GM23338 (cell line): ENCODE results near the gene CDK16. TPM values are rescaled to one million over a fixed set of nuclear protein-coding genes. Genes with fewer than 3 reads are reported as not detected.

Source experiments
- ATAC-seq: fragments of 200-7000 bp; cut with Tn5 transposase; 3 replicates; pipeline ENCODE4 v1.9.1; 2020
- DNase-seq: peaks from one replicate; pipeline ENCODE4 v3.0.0-alpha.2; 2015; ENCODE audit warnings: low spot score
- H2AFZ ChIP-seq: fragments of 200-600 bp; sonication (generic); 2 replicates; pipeline ENCODE4 v1.8.0; 2016; ENCODE audit warnings: antibody characterized with exemption, mild to moderate bottlenecking, moderate library complexity
- H3F3A ChIP-seq: fragments of 200-600 bp; sonication (generic); replicated peaks from 2 replicates; pipeline ENCODE4 v1.8.0; 2017; ENCODE audit warnings: antibody characterized with exemption, mixed run types, low read depth
- H3K27ac ChIP-seq: fragments of 200-600 bp; sonication (generic); 2 replicates; pipeline ENCODE4 v1.6.1; 2016; ENCODE audit warnings: low read depth
- H3K27me3 ChIP-seq: fragments of 200-600 bp; sonication (generic); 2 replicates; pipeline ENCODE4 v1.8.0; 2016; ENCODE audit warnings: mild to moderate bottlenecking, mixed run types, moderate library complexity; ENCODE audit not compliant: insufficient read depth
- H3K36me3 ChIP-seq: fragments of 200-600 bp; sonication (generic); 2 replicates; pipeline ENCODE4 v1.8.0; 2016; ENCODE audit warnings: mild to moderate bottlenecking; ENCODE audit not compliant: insufficient read depth
- H3K4me1 ChIP-seq: fragments of 200-600 bp; sonication (generic); 2 replicates; pipeline ENCODE4 v1.8.0; 2016; ENCODE audit warnings: mild to moderate bottlenecking, moderate library complexity; ENCODE audit not compliant: insufficient read depth
- H3K4me2 ChIP-seq: fragments of 200-600 bp; sonication (generic); 2 replicates; pipeline ENCODE4 v1.7.1; 2017; ENCODE audit warnings: mixed run types
- H3K4me3 ChIP-seq: fragments of 200-600 bp; sonication (generic); 2 replicates; pipeline ENCODE4 v1.6.1; 2016; ENCODE audit warnings: mixed run types
- H3K79me2 ChIP-seq: fragments of 200-600 bp; sonication (generic); replicated peaks from 2 replicates; pipeline ENCODE4 v1.8.0; 2017; ENCODE audit warnings: mild to moderate bottlenecking; ENCODE audit not compliant: insufficient read depth
- H3K9me2 ChIP-seq: fragments of 200-600 bp; sonication (generic); 2 replicates; pipeline ENCODE4 v1.8.0; 2017; ENCODE audit not compliant: insufficient read depth
- H4K20me1 ChIP-seq: fragments of 200-600 bp; sonication (generic); replicated peaks from 2 replicates; pipeline ENCODE4 v1.8.0; 2017; ENCODE audit warnings: mild to moderate bottlenecking; ENCODE audit not compliant: insufficient read depth
- H3K27ac Mint-ChIP-seq: 2 replicates; pipeline ENCODE4 v1.8.0; 2020; ENCODE audit warnings: inconsistent platforms, mild to moderate bottlenecking, moderate library complexity, mixed read lengths
- H3K27me3 Mint-ChIP-seq: 3 replicates; pipeline ENCODE4 v1.8.0; 2022; ENCODE audit warnings: low read depth, mild to moderate bottlenecking, moderate library complexity, mixed read lengths, inconsistent platforms; ENCODE audit not compliant: insufficient read depth, poor library complexity
- H3K36me3 Mint-ChIP-seq: 3 replicates; pipeline ENCODE4 v1.8.0; 2021; ENCODE audit warnings: low read depth, mild to moderate bottlenecking, inconsistent platforms, moderate library complexity, mixed read lengths
- H3K4me1 Mint-ChIP-seq: 3 replicates; pipeline ENCODE4 v1.8.0; 2020; ENCODE audit warnings: mild to moderate bottlenecking, inconsistent platforms, mixed read lengths
- H3K4me3 Mint-ChIP-seq: 3 replicates; pipeline ENCODE4 v1.8.0; 2021; ENCODE audit warnings: moderate library complexity, mild to moderate bottlenecking, inconsistent platforms, mixed read lengths
- H3K9me3 Mint-ChIP-seq: 3 replicates; pipeline ENCODE4 v1.8.0; 2020; ENCODE audit warnings: moderate library complexity, mild to moderate bottlenecking, inconsistent platforms, mixed read lengths
- CREB1 ChIP-seq: fragments of 250-450 bp; sonication (Bioruptor Pico); IDR thresholded peaks from 2 replicates; pipeline ENCODE4 v1.5.0; 2020; ENCODE audit warnings: low read depth, mild to moderate bottlenecking, moderate library complexity
- ETS1 ChIP-seq: IDR thresholded peaks from 2 replicates; pipeline ENCODE4 v1.6.1; 2016; ENCODE audit warnings: antibody characterized with exemption
- EZH2 ChIP-seq: fragments of 200-600 bp; sonication (generic); IDR thresholded peaks from one replicate; pipeline ENCODE4 v1.8.0; 2017; ENCODE audit warnings: antibody characterized with exemption, mild to moderate bottlenecking, low read depth; ENCODE audit not compliant: unreplicated experiment
- EZH2phosphoT487 ChIP-seq: fragments of 200-600 bp; sonication (generic); IDR thresholded peaks from one replicate; pipeline ENCODE4 v1.8.1; 2018; ENCODE audit warnings: antibody characterized with exemption; ENCODE audit not compliant: unreplicated experiment
- JUNB ChIP-seq: IDR thresholded peaks from one replicate; pipeline ENCODE4 v1.6.1; 2016; ENCODE audit warnings: antibody characterized with exemption; ENCODE audit not compliant: unreplicated experiment
- NANOG ChIP-seq: IDR thresholded peaks from 2 replicates; pipeline ENCODE4 v1.6.1; 2016; ENCODE audit warnings: antibody characterized with exemption, borderline replicate concordance
- POLR2AphosphoS5 ChIP-seq: IDR thresholded peaks from 2 replicates; pipeline ENCODE4 v1.6.1; 2016; ENCODE audit warnings: antibody characterized with exemption, low read depth
- REST ChIP-seq: IDR thresholded peaks from one replicate; pipeline ENCODE4 v1.6.1; 2018; ENCODE audit warnings: antibody characterized with exemption; ENCODE audit not compliant: unreplicated experiment
- STAT1 ChIP-seq: IDR thresholded peaks from one replicate; pipeline ENCODE4 v1.6.1; 2016; ENCODE audit warnings: antibody characterized with exemption; ENCODE audit not compliant: unreplicated experiment
- ZNF114 ChIP-seq: fragments of 250-450 bp; sonication (Bioruptor Pico); IDR thresholded peaks from 2 replicates; pipeline ENCODE4 v1.5.0; 2020; ENCODE audit warnings: mild to moderate bottlenecking, moderate library complexity
- ZNF331 ChIP-seq: fragments of 250-450 bp; sonication (Bioruptor Pico); IDR thresholded peaks from 2 replicates; pipeline ENCODE4 v1.5.0; 2020; ENCODE audit warnings: low read depth, mild to moderate bottlenecking, moderate library complexity
- polyA plus RNA-seq: library from polyadenylated mRNA; unstranded; fragments of >200 nt; fragmentation: Nextera tagmentation; extraction: Ambion mirVana; gene quantifications from 2 replicates; pipeline ENCODE4 v1.2.1, GENCODE V29; 2016
- total RNA-seq: library from RNA; depleted of rRNA; stranded (reverse); fragments of >200 nt; shearing (Covaris generic); gene quantifications from 2 replicates; pipeline ENCODE4 v1.2.3, GENCODE V29; 2014
- TF ChIP-seq, protein P1 (sequence below), 2 experiments: fragments of 200-600 bp in 1 of 2; sonication (generic) in 1 of 2; conservative IDR thresholded peaks; 2 replicates each; pipeline versions ENCODE4 v1.5.1 to v1.6.1; 2016 to 2017; ENCODE audit warnings: antibody characterized with exemption in 2 of 2, low read depth in 2 of 2, mild to moderate bottlenecking in 2 of 2, moderate library complexity in 1 of 2
- TF ChIP-seq, protein P2 (sequence below): fragments of 250-450 bp; sonication (Bioruptor Pico); IDR thresholded peaks from 2 replicates; pipeline ENCODE4 v1.5.0; 2020; ENCODE audit warnings: mild to moderate bottlenecking, moderate library complexity

Gene CDK16
- total and polyA plus RNA-seq, 2 experiments from 2014 or later, result 58.9 to 158 TPM

GRCh38 chrX:47240619-47241018 lies 22.1 kb downstream of the CDK16 start:
- no peak overlapping the region for H3K4me2 ChIP-seq
- peaks cover 31% of the 10 kb centered on the region for H3K79me2 ChIP-seq
- H3K4me1 ChIP-seq, result no peaks in the 10 kb centered on the region
- no peaks in the 10 kb centered on the region for H3K36me3 ChIP-seq
- H2AFZ ChIP-seq, result no peak overlapping the region
- no peak overlapping the region for H3K27ac ChIP-seq
- ATAC-seq, result no peak
- no peak overlapping the region for H3K4me3 ChIP-seq
- no peaks in the 10 kb centered on the region for H3K9me2 ChIP-seq
- Mint-ChIP-seq H3K4me3 (no peak overlapping the region), H3K27ac (no peak overlapping the region), H3K9me3 (no peaks in the 10 kb centered on the region), H3K4me1 (peaks cover 5% of the 10 kb centered on the region; the same call in 1 of the 3 replicates), H3K36me3 (peaks cover 45% of the 10 kb centered on the region), H3K27me3 (peaks cover 6% of the 10 kb centered on the region)
- TF ChIP-seq STAT1, result no peak
- no peak for TF ChIP-seq JUNB
- TF ChIP-seq ZNF331 (CRISPR knock-in tag), result no peak
- TF ChIP-seq, protein P1, sequence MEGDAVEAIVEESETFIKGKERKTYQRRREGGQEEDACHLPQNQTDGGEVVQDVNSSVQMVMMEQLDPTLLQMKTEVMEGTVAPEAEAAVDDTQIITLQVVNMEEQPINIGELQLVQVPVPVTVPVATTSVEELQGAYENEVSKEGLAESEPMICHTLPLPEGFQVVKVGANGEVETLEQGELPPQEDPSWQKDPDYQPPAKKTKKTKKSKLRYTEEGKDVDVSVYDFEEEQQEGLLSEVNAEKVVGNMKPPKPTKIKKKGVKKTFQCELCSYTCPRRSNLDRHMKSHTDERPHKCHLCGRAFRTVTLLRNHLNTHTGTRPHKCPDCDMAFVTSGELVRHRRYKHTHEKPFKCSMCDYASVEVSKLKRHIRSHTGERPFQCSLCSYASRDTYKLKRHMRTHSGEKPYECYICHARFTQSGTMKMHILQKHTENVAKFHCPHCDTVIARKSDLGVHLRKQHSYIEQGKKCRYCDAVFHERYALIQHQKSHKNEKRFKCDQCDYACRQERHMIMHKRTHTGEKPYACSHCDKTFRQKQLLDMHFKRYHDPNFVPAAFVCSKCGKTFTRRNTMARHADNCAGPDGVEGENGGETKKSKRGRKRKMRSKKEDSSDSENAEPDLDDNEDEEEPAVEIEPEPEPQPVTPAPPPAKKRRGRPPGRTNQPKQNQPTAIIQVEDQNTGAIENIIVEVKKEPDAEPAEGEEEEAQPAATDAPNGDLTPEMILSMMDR (conservative IDR thresholded peaks at IDR 0.05; ENCODE audit: low read depth in 2 of 2), result no peak
- no peak for TF ChIP-seq ETS1
- TF ChIP-seq, protein P2, sequence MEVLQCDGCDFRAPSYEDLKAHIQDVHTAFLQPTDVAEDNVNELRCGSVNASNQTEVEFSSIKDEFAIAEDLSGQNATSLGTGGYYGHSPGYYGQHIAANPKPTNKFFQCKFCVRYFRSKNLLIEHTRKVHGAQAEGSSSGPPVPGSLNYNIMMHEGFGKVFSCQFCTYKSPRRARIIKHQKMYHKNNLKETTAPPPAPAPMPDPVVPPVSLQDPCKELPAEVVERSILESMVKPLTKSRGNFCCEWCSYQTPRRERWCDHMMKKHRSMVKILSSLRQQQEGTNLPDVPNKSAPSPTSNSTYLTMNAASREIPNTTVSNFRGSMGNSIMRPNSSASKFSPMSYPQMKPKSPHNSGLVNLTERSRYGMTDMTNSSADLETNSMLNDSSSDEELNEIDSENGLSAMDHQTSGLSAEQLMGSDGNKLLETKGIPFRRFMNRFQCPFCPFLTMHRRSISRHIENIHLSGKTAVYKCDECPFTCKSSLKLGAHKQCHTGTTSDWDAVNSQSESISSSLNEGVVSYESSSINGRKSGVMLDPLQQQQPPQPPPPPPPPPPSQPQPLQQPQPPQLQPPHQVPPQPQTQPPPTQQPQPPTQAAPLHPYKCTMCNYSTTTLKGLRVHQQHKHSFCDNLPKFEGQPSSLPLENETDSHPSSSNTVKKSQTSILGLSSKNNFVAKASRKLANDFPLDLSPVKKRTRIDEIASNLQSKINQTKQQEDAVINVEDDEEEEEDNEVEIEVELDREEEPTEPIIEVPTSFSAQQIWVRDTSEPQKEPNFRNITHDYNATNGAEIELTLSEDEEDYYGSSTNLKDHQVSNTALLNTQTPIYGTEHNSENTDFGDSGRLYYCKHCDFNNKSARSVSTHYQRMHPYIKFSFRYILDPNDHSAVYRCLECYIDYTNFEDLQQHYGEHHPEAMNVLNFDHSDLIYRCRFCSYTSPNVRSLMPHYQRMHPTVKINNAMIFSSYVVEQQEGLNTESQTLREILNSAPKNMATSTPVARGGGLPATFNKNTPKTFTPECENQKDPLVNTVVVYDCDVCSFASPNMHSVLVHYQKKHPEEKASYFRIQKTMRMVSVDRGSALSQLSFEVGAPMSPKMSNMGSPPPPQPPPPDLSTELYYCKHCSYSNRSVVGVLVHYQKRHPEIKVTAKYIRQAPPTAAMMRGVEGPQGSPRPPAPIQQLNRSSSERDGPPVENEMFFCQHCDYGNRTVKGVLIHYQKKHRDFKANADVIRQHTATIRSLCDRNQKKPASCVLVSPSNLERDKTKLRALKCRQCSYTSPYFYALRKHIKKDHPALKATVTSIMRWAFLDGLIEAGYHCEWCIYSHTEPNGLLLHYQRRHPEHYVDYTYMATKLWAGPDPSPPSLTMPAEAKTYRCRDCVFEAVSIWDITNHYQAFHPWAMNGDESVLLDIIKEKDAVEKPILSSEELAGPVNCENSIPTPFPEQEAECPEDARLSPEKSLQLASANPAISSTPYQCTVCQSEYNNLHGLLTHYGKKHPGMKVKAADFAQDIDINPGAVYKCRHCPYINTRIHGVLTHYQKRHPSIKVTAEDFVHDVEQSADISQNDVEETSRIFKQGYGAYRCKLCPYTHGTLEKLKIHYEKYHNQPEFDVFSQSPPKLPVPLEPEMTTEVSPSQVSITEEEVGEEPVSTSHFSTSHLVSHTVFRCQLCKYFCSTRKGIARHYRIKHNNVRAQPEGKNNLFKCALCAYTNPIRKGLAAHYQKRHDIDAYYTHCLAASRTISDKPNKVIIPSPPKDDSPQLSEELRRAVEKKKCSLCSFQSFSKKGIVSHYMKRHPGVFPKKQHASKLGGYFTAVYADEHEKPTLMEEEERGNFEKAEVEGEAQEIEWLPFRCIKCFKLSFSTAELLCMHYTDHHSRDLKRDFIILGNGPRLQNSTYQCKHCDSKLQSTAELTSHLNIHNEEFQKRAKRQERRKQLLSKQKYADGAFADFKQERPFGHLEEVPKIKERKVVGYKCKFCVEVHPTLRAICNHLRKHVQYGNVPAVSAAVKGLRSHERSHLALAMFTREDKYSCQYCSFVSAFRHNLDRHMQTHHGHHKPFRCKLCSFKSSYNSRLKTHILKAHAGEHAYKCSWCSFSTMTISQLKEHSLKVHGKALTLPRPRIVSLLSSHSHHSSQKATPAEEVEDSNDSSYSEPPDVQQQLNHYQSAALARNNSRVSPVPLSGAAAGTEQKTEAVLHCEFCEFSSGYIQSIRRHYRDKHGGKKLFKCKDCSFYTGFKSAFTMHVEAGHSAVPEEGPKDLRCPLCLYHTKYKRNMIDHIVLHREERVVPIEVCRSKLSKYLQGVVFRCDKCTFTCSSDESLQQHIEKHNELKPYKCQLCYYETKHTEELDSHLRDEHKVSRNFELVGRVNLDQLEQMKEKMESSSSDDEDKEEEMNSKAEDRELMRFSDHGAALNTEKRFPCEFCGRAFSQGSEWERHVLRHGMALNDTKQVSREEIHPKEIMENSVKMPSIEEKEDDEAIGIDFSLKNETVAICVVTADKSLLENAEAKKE (CRISPR knock-in tag), result no peak
- TF ChIP-seq ZNF114 (CRISPR knock-in tag), result no peak
- TF ChIP-seq EZH2phosphoT487, result no peak
- TF ChIP-seq REST, result no peak
- no peak for TF ChIP-seq NANOG
- no peak for TF ChIP-seq EZH2
- no peak for TF ChIP-seq POLR2AphosphoS5
- TF ChIP-seq CREB1, result no peak
- DNase-seq, result no peak
- no peaks in the 10 kb centered on the region for H3F3A ChIP-seq
- H3K27me3 ChIP-seq, result no peaks in the 10 kb centered on the region
- no peaks in the 10 kb centered on the region for H4K20me1 ChIP-seq
